GM06990 (cell line): ENCODE data around the gene THADA.
"Not testable (repeated sequence)": the region's sequence is repeated elsewhere in the genome, so short reads cannot be mapped to it uniquely, and the experiment has no call there.

ENCODE experiments used
- DNase-seq: peaks from one replicate; pipeline ENCODE4 v3.0.0-alpha.2; 2011; ENCODE audit not compliant: insufficient read length; ENCODE audit errors: extremely low read depth
- H3K27me3 ChIP-seq: replicated peaks from 2 replicates; pipeline ENCODE4 v1.6.0; 2011; ENCODE audit warnings: low read length; ENCODE audit not compliant: control insufficient read depth, insufficient read depth
- H3K36me3 ChIP-seq: 2 replicates; pipeline ENCODE4 v1.5.1; 2011; ENCODE audit warnings: low read length; ENCODE audit not compliant: control insufficient read depth, insufficient read depth
- H3K4me3 ChIP-seq: replicated peaks from 2 replicates; pipeline ENCODE4 v1.5.1; 2011; ENCODE audit warnings: low read depth, mild to moderate bottlenecking, control low read depth, low read length
- TF ChIP-seq, protein P1 (sequence below): IDR thresholded peaks from 2 replicates; pipeline ENCODE4 v1.5.1; 2011; ENCODE audit warnings: low read length, control low read depth, mild to moderate bottlenecking, inconsistent platforms; ENCODE audit not compliant: insufficient read depth, poor library complexity, severe bottlenecking

Gene THADA

GRCh38 chr2:43557196-43557595, 38.6 kb downstream of the THADA start:
- H3K36me3 ChIP-seq: peaks cover 7% of the 10 kb centered on the region

DNA sequence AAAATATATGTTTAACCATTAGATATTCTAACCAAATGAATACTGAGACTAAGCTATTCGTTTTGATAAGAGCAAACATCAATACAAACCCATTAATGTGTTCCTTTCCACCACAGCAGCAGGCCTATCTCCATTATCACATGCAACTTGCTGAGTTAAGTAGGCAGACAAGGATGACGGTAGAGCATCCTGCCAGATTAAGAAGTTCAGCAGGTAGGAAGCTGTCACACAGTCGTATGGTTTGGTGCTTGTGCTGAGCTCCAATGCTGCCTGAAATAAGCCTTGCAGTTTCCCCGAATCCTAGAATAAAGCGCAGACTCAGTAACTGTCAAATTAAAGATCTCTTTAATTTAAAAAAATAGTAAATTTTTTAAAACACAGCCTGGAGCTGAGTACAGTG, 39.6 kb downstream of the THADA start:
- TF ChIP-seq, protein P1, sequence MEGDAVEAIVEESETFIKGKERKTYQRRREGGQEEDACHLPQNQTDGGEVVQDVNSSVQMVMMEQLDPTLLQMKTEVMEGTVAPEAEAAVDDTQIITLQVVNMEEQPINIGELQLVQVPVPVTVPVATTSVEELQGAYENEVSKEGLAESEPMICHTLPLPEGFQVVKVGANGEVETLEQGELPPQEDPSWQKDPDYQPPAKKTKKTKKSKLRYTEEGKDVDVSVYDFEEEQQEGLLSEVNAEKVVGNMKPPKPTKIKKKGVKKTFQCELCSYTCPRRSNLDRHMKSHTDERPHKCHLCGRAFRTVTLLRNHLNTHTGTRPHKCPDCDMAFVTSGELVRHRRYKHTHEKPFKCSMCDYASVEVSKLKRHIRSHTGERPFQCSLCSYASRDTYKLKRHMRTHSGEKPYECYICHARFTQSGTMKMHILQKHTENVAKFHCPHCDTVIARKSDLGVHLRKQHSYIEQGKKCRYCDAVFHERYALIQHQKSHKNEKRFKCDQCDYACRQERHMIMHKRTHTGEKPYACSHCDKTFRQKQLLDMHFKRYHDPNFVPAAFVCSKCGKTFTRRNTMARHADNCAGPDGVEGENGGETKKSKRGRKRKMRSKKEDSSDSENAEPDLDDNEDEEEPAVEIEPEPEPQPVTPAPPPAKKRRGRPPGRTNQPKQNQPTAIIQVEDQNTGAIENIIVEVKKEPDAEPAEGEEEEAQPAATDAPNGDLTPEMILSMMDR: no peak
- Histone ChIP-seq H3K4me3 (no peak overlapping the region), H3K27me3 (no peaks in the 10 kb centered on the region), H3K36me3 (peaks cover 9% of the 10 kb centered on the region)
- no peak for DNase-seq

More at GRCh38 chr2:43557196-43557595, 38.6 kb downstream of the THADA start:
- Histone ChIP-seq H3K27me3 (no peaks in the 10 kb centered on the region), H3K4me3 (no peak overlapping the region)
- TF ChIP-seq, protein P1: no peak
- DNase-seq: no peak

DNA sequence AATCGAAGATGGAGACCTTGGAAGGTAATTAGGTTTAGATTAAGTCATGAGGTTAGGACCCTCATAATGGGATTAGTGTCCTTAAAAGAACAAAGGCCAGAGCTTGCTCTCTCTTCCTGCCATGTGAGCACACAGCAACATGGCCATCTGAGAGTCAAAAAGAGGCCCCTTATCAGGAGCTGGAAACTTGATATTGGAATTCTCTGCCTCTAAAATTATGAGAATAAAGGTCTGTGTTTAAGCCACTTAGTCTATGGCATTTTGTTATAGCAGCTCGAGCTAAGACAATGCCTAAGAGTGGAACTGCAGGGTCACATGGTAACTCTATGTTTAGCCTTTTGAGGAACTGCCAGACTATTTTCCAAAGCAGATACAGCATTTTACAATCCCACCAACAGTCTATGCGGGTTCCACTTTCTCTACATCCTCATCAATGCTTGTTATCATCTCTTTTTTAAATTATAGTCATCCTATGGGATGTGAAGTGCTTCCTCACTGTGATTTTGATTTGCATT, 42.4 kb downstream of the THADA start:
- Histone ChIP-seq H3K27me3 (no peaks in the 10 kb centered on the region), H3K4me3 (no peak overlapping the region), H3K36me3 (peaks cover 7% of the 10 kb centered on the region)
- no peak for DNase-seq
- TF ChIP-seq, protein P1: no peak

GRCh38 chr2:43551990-43552389, 43.8 kb downstream of the THADA start:
- TF ChIP-seq, protein P1: no peak
- Histone ChIP-seq H3K4me3 (no peak overlapping the region), H3K27me3 (no peaks in the 10 kb centered on the region), H3K36me3 (peaks cover 5% of the 10 kb centered on the region)
- no peak for DNase-seq

- H3K36me3 ChIP-seq, H3K27me3 ChIP-seq, H3K4me3 ChIP-seq, DNase-seq: not testable (repeated sequence)
Observed at GRCh38 chr2:43548381-43548780, 47.5 kb downstream of the THADA start.

DNA sequence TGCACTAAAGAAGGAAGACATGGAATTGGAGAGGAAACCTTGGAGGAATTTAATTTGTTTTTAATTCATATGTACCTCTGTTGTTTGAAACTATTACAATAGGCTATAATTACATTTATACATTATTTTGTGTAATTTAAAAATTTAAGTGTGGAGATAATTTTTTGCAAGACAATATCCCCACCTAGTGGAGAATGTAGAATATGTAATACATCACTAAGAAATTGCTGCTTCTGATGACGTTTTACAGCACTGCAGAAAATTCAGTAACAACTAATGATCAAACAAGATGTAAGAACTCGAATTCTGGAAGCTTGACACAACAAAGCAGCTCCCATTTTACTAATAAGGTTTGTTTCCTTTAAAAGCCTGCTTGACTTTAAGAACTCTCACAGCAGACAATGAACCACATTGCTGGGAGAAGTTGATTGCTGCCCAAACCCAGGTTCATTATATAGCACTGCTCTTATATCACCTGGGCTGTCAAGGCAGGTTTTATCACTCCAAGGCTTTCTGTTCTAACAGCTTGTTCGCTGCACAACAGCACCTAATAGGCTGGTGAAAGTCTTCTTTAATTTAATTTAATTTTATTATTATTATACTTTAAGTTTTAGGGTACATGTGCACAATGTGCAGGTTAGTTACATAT, 53.4 kb downstream of the THADA start:
- TF ChIP-seq, protein P1: peak; percentile 28
- no peak overlapping the region for H3K4me3 ChIP-seq
- H3K36me3 ChIP-seq: no peaks in the 10 kb centered on the region; the same call in 1 of the 2 replicates
- H3K27me3 ChIP-seq: no peaks in the 10 kb centered on the region
- peak; percentile 13 for DNase-seq
